ENCODE data around the gene SLC24A3. TPM values are rescaled to one million over a fixed set of nuclear protein-coding genes. Genes with fewer than 3 reads are reported as not detected.

Gene SLC24A3
- total and polyA plus RNA-seq, 12 donors = 0.21 to 2.6 (median 0.84) TPM

GRCh38 chr20:19423900-19424620 lies 211.6 kb downstream of the SLC24A3 start:
- no peak for TF ChIP-seq CTCF (IDR thresholded peaks at IDR 0.05)
- ATAC-seq = no peak
- no peaks in the 10 kb centered on the region for H3K36me3 ChIP-seq
- no peak overlapping the region for H3K4me3 ChIP-seq
- H3K27me3 ChIP-seq = peaks cover 0 to 7% (median 0%) of the 10 kb centered on the region in 7 donors
- peaks cover 0 to 15% (median 0%) of the 10 kb centered on the region in 9 donors for H3K4me1 ChIP-seq
- DNase-seq = no peak
- H3K27ac ChIP-seq = no peak overlapping the region
- peaks cover 0 to 6% (median 0%) of the 10 kb centered on the region in 11 donors for H3K9me3 ChIP-seq
- WGBS, 2 donors = 69 to 81% methylated on average over 8 of the region's 8 CpGs
- intact Hi-C loops (cut with DNase I) = no loop called here

GRCh38 chr20:19426356-19426755 lies 213.9 kb downstream of the SLC24A3 start:
- Histone ChIP-seq H3K36me3 (no peaks in the 10 kb centered on the region), H3K4me3 (no peak overlapping the region), H3K27me3 (peaks cover 0 to 10% (median 7%) of the 10 kb centered on the region in 7 donors), H3K9me3 (peaks cover 0 to 5% (median 0%) of the 10 kb centered on the region in 11 donors), H3K4me1 (peaks cover 0 to 15% (median 0%) of the 10 kb centered on the region in 9 donors), H3K27ac (no peak overlapping the region)
- intact Hi-C loops (cut with DNase I) = no loop called here
- ATAC-seq (no peak), DNase-seq (no peak)
- no peak for TF ChIP-seq CTCF (IDR thresholded peaks at IDR 0.05)
- 82% methylated on average over 3 of the region's 3 CpGs for WGBS, 2 donors

- ATAC-seq = no peak
Measured at GRCh38 chr20:19427480-19427879, 215.0 kb downstream of the SLC24A3 start.

GRCh38 chr20:19427913-19428312 lies 215.5 kb downstream of the SLC24A3 start:
- Histone ChIP-seq H3K27ac (peak overlapping the region in 1 of 10 donors; percentile 26), H3K4me1 (peaks cover 0 to 15% (median 0%) of the 10 kb centered on the region in 9 donors), H3K27me3 (peaks cover 0 to 11% (median 7%) of the 10 kb centered on the region in 7 donors), H3K36me3 (no peaks in the 10 kb centered on the region), H3K9me3 (no peaks in the 10 kb centered on the region), H3K4me3 (no peak overlapping the region)
- ATAC-seq (no peak), DNase-seq (no peak)
- WGBS, 2 donors = 44 to 53% methylated on average over 7 of the region's 7 CpGs
- intact Hi-C loops (cut with DNase I) = no loop called here
- TF ChIP-seq CTCF (IDR thresholded peaks at IDR 0.05) = no peak

More at GRCh38 chr20:19427480-19427879, 215.0 kb downstream of the SLC24A3 start:
- Histone ChIP-seq H3K4me1 (peaks cover 0 to 15% (median 0%) of the 10 kb centered on the region in 9 donors), H3K36me3 (no peaks in the 10 kb centered on the region), H3K4me3 (no peak overlapping the region), H3K27me3 (peaks cover 0 to 11% (median 7%) of the 10 kb centered on the region in 7 donors), H3K27ac (no peak overlapping the region), H3K9me3 (no peaks in the 10 kb centered on the region)
- intact Hi-C loops (cut with DNase I) = no loop called here
- peak in 1 of 2 donors; percentile 16 for DNase-seq
- 63 to 66% methylated on average over 9 of the region's 9 CpGs for WGBS, 2 donors
- TF ChIP-seq CTCF (IDR thresholded peaks at IDR 0.05) = no peak
